C4-2B (cell line): ENCODE data around the gene MEIS2.

ENCODE experiments used
- H3K27ac ChIP-seq: fragments of 450-650 bp; 2 replicates; pipeline ENCODE4 v1.5.1; 2017
- CTCF ChIP-seq: fragments of 450-650 bp; conservative IDR thresholded peaks from 2 replicates; pipeline ENCODE4 v1.5.1; 2017; ENCODE audit warnings: mild to moderate bottlenecking
- ZFX ChIP-seq: fragments of 450-650 bp; IDR thresholded peaks from 2 replicates; pipeline ENCODE4 v1.6.1; 2017

MEIS2 gene

GRCh38 chr15:37107071-37107743 lies 6.9 kb upstream of the MEIS2 start:
- no peak overlapping the region for H3K27ac ChIP-seq
- TF ChIP-seq ZFX (no peak), CTCF (no peak)

- TF ChIP-seq ZFX, result no peak
- TF ChIP-seq CTCF, result no peak
- H3K27ac ChIP-seq, result no peak overlapping the region
Observed at GRCh38 chr15:37106490-37107001, 6.2 kb upstream of the MEIS2 start.

GRCh38 chr15:37105889-37106288 lies 5.5 kb upstream of the MEIS2 start:
- TF ChIP-seq ZFX (no peak), CTCF (no peak)
- H3K27ac ChIP-seq, result no peak overlapping the region

GRCh38 chr15:37105029-37105428 lies 4.7 kb upstream of the MEIS2 start:
- no peak overlapping the region for H3K27ac ChIP-seq
- TF ChIP-seq CTCF (no peak), ZFX (no peak)

- TF ChIP-seq ZFX (no peak), CTCF (no peak)
- no peak overlapping the region for H3K27ac ChIP-seq
Observed at GRCh38 chr15:37104424-37104981, 4.2 kb upstream of the MEIS2 start.

- H3K27ac ChIP-seq, result no peak overlapping the region
- TF ChIP-seq ZFX (no peak), CTCF (no peak)
Observed at GRCh38 chr15:37103475-37104423, 3.4 kb upstream of the MEIS2 start.

GRCh38 chr15:37103163-37103435 lies 2.8 kb upstream of the MEIS2 start:
- TF ChIP-seq CTCF (no peak), ZFX (no peak)
- no peak overlapping the region for H3K27ac ChIP-seq
